HG02981 (cell line): ENCODE data around the gene ARHGEF17.

Experiments
- ATAC-seq: cut with Tn5 transposase; IDR thresholded peaks from one replicate; pipeline ENCODE4 v1.9.1; 2021; ENCODE audit warnings: mild to moderate bottlenecking, moderate library complexity; ENCODE audit not compliant: unreplicated experiment

ARHGEF17 gene

DNA sequence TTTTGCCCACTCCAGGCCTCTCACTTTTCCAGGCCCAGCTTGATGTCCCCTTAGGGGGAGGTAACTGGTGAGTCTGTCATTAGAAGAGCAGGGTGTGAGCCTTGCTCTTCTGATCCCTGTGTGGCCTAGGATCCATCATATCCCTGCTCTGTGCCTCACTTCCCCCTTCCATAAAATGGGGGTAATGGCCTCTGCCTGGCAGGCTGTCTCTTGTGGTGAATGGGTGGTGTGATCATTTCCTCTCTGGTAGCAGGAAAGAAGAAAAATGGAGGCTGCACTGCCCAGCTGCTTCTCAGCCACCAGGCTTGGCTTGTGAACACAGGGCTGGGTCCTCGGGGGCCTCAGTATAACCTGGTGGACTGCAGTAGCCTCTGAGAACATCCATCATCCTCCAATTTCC, 5.6 kb downstream of the ARHGEF17 start:
- ATAC-seq: no peak

DNA sequence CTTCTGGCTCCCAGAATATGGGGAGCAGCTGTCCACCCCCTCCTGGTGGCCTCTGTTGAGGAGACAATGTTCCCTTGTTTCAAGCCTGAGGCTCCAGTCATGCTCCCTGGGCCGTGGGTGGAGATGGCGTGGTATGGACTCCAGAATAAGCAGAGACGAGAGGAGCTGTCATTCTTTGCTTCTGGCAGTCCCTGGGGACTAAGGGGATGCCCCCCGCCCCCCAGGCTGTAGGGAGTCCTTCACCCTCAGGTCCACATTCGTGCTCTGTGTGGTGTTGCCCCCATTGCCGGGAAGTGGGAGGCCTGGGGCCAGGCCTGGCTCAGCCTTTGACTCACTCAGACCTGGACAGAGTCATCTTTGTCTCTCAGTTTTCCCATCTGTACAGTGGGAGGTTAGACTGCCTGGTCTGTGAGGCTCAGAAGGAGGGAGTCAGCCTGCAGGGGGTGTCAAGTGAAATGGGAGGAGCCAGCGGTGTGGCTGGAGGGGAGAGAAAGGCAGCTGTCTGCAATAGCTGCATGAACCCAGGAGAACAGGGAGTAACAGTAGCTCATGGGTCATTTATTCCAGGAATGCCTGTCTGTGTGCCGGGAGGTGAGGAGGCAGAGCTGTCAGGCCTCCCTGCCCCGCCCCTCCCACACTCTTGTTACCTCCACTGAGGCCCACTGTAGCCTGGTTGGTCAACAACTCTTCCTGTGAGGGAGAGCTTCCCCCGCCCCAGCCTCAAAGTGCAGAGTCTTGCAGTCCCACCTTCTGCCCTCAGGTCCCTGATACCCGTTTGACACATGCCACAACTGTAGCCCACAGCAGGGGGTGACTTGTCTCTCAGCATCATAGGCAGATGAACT, 6.3 kb downstream of the ARHGEF17 start:
- ATAC-seq: no peak

DNA sequence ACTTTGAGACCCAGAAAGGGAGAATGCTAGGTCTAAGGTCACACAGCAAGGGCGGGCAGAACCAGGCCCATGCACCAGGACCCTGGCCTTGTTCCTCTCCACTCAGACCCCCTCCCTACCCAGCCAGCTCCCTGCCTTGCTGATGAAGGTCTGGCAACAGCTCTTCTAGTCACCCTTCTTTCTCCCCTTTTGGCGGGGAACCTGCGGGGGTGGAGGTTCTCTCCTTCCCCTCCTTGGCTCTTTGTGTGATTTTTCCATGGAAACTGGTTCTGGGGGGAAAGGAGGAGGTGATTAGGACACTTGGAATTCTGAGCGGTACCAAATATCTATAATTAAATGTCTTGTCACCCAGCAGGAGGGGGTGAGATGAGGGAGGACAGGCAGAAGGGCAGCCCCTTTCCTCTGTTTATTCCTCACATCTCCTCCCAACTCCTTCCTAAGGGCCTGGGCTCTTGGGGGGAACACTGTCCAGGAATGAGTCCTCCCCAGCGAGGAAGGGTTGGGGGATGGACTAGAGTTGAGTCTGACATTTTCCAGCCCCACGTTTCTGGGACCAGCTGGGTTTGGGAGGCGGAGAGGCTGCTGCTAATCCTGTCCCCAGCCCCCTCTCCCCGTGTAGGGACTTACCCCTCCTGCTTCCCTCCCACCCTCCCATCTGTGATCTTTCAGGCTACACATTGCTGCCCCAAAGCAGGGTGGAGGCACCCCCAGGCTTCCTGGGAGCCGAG, 7.4 kb downstream of the ARHGEF17 start:
- ATAC-seq: no peak

DNA sequence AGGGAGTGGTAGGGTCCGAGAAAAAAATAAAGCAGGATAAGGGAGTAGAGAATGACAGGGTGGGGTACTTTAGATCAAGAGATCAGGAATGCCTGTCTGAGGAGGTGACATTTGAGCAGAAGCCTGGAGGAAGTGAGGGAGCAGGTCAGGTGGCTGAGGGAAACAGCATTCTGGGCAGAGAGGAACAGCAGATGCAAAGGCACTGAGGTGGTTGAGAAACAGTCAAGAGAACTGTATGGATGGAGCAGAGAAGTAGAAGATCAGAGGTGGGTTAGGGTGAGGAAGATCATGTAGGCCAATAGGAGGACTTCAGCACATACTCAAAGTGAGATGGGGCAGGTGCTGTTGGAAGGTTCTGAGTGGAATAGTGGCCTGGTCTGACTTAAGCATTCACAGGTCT, 8.3 kb downstream of the ARHGEF17 start:
- no peak for ATAC-seq

DNA sequence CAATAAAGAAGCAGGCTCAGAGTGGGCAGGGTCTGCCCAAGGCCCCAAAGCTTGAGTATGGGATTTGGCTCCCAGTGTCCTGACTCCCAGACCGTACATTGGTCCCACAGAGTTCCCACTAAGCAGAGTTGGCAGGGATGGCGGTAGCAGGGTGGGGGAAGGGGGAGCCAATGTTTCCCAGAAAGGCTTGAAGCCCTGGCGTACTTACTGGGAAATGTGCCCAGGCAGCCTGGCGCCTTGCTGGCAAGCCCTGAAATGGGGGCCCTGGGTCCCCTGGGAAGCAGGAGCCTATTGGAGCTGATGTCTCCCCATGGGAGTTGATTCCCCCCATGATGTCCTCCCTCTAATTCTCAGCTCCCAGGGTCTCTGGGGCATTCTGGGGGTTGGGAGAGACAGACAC, 9.3 kb downstream of the ARHGEF17 start:
- no peak for ATAC-seq

DNA sequence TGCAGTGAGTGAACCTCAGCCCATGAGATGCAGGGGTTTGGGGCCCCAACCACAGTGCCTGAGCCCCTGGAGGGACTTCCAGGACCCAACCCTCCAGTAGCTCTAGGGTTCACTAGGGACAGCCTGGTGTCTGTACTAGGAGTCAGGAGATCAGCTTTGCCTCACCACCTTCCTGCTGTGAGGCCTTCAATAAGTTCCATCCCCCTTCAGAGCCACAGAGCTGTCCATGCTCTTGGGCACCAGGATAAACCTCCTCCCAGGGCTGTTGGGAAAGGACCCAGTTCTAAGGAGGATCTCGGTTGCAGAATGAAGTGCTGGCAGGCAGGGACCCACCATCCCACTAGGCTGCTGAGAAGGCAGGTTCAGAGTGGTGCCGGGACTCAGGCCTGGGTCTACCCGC, 9.7 kb downstream of the ARHGEF17 start:
- no peak for ATAC-seq

DNA sequence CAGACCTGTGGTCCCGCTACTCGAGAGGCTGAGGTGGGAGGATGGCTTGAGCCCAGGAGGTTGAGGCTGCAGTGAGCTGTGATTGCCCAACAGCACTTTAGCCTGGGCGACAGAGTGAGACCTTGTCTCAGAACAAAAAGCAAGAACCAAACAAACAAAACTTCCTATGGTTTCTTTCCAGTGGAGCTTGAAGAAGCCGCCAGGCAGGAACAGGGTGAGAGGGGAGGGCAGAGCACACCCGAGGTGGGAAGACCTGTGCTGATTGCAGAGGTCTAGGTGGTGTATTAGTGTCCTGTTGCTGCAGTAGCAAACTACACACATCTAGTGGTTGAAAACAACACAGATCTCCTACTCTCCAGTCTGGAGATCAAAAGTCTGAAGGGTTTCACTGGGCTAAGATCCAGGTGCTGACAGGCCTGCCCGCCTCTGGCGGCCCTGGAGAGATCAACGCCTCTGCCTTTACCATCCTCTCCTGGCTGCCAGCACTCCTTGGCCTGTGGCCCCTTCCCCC, 10.5 kb downstream of the ARHGEF17 start:
- no peak for ATAC-seq

DNA sequence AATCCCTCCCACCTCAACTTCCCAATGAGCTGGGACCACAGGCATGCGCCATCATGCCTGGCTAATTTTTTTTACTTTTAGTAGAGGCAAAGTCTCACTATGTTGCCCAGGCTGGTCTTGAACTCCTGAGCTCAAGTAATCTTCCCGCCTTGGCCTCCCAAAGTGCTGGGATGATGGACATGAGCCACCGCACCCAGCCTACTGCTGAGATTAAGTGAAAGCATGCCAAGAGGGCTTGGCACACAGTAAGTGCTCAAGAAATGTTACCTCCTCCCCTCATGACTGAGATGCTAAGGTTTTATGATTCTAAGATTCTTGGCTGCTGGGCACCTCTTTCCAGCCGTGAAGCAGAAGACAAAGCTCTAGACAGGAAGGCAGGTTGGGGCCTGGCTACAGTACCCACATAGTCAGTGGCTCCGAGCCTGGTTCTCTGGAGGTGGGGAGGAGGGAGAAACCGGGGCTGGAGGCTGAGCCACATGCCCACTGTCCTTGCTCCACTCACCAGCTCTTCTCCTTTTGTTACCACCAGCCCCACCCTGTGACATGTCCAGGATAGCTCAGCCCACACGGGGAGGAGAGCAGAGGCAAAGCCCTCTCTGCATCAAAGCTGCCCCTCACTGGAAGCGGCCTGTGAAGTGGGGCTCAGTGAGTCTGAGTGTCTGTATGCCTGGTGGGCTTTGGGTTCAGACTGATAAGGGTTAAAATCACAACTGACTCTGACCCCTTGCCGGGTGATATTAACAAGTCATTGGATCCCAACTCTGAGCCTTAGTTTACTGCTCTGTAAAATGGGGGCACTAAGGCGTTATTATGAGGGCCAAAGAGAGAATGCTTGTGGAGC, 12.9 kb downstream of the ARHGEF17 start:
- ATAC-seq: no peak

DNA sequence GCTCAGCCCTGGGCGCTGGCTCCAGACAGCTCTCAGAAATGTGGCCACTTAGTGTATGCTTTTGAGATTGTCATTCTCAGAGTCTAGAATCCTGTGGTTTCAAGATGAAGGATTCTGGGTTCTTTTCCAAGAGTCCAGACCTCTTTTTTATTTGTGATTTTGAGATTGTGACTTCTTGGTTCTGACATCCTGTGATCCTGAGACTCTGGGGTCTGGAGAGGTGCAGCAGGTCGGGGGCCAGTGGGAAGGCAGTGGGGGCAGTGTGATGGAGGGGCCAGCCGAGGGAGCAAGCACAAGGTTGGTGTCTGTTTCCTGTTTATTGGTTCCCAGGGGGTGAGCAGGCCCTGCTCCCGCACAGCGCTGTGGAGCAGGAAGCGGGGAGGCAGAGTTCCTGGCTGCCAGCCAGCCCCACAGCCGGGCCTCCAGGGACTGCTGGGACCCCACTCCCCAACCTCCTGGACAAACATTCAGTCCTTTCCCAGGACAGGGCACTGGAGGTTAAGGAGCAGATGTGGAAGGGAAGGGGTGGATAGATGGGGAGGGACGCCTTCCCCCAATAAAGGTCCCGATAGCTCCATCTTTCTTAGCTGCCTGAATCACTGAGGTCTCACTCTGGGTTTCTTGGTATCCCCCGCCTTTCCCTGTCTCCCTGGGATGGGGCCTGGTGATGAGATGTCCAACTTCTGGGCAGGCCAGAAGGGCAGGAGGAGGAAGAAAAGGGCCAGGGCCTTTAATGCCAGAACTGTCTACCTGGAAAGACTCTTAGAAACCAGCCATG, 13.7 kb downstream of the ARHGEF17 start:
- ATAC-seq: no peak

DNA sequence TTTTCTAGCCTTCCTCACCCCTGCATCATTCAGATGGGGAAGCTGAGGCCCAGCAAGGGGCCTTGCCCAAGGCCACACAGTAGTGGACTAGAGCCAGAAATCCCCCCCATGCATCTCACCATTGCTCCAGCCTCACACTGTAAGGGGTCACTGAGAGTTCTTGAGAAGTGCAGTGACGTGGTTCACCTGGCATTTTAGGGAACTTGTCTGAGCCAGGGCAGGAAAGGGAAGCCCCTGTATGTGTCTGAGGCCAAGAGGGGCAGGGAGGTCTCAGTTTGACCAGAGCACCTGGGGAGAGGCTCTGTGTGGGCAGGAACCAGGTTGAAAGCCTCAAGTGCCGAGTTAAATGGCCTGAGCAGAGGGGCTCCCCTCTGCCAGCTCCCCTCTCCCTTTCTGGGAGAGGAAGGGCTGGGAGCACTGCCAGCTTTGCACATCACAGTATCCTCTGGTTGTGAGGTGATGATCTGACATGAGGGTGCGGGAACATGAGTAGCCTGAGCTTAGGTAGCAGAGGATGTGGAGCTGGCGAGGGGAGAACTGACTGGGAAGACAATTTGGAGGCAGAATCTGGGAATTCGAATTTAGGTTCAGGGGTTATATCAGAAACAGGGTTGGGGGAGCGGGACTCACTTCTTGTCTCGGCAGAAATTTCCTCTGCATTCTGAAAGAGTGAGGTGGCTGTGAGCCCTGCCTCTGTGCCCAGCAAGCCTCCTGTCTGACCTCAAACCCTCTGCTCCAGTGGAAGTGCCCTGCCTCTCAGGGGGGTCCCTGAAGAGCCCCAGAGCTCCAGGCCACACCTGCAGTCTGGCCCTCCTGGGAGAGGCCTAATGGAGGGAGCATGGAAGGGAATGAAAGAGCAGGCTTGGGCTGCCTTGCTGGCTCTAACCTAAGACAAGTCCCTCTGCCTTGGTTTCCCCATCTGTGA, 14.6 kb downstream of the ARHGEF17 start:
- no peak for ATAC-seq

DNA sequence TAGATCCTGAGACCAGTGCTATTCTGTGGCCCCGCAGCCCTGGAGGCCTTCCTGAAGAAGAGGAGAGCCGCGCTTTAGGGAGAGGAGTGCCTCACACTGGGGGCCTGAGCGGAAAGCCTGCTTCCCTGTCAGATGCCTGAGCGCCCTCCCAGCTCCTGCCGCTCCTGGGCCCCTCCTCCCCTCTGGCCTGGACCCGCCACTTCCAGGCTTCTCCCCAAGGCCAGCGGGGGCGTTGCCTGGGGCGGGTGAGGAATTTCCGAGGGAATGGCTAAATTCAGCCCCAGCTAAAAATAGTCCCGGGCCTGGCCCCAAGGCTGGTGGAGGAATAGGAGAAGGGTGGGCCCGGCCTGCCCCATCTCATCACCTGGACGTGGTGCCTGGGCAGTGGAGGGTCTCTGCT, 15.4 kb downstream of the ARHGEF17 start:
- ATAC-seq: no peak

DNA sequence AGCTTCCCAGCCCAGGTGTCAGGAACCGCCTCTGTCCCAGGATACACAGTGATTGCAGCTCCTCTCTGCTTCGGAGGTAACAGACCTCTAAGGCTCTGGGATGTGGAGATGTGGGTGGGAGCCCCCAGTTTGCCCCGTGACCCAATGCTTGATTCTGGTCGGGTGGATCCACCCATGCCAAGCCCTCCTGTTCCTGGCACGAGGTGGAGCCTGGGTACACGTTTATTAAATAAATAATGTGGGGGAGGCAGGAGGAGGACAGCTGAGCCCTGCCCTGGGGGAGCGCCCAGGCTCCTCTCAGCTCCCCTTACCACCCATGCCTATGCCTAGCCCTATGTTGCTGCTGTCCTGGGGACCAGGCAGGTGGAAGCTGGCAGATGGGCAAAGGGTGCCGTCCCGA, 16.0 kb downstream of the ARHGEF17 start:
- ATAC-seq: no peak

DNA sequence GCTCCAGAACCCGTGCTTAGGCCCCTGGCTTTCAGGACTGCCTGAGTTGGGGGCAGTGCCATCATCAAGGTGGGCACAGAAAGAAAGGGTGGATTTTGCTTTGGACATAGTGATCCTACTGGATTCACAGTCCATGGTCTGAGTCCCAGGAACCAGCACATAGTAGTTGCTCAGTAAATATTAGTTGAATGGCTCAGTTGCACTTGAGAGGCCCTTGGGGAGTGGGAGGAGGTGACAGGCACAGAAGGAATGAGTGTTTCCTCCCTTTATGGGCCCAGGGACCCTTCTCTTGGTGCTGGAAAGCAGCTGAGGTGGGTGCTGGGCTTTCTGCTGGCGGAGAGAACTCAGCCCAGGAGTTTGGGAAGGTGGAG, 16.6 kb downstream of the ARHGEF17 start:
- no peak for ATAC-seq

DNA sequence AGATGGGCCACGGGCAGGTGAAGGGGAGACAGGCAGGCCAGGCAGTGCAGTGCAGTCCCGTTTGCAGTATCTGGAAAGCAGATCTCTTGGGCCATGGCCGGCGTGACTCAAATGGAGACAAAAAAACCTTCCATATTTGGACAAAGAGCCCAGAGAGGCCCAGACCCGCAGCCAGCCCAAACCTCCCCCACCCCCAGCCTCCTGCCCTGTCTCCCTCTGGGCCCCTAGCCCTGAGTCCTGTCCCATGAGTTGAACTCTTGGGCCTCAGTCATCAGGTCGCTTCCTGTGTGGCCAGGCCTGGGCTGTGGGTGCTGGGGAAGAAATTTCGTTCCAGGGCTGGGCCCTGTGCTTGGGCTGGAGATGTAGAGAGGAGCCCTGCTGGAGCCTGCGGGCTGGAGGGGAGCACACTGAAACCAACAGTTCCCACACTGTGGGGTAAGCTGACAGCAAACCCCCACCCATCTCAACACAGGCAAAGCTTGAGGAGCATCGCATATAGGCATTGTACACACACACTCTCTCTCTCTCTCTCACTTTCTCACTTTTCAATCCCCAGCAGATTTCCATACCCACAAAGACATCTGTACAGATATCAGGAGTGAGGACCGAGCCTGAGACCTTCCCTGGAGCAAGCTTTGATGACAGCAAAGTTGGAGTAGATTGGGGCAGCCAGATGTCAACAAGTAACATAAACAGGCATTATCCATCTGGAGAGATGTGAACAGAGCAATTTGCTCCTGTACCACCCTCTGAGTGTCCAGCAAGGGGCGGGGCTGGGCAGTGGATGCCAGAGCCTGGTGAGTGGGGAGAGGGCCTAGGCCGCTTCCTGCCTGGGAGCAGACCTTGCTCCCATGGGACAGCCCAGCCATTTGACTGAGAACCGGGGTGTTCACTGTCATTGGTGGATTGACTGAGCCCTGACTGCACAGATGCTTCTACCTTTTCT, 17.2 kb downstream of the ARHGEF17 start:
- peak; percentile 58 for ATAC-seq

DNA sequence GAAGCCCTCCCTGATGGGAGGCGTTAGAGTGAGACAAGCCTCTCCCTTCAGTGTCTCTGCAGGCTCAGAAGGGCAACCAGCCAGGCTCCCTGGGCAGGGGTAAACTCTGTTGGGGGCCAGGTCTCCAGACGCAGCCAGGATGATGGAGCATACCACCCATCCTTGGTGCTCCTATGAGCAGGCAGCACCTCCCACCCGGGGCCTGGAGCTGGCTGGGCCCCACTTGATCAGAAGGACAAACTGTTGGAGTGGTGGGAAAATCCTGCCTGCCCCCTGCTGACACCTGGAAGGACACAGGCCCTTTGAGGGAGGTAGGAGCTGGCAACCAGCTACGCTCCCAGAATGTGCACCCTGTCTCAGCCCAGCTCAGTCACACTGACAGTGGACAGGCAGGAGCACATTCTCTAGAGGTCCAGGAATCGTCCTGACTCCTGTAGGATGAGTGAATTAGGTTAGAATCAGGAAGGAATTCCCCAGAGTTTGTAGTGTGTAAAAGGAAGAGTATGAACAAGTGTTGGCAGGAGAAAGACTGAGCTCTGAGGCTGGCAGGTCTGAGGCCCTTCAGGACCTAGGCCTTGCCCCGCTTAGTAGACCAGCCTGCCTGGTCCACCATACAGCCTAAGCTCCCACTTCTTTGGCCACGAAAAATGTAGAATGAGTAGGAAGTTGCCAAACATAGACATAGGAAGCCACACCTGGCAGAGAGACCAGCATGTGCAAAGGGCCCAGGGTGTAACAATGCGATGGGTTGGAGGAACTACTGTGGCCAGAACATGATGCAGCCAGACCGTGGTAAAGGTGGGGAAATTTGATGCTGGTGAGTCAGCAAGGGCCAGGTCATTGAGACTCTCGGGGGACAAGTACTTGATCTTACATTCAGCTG, 19.1 kb downstream of the ARHGEF17 start:
- no peak for ATAC-seq

DNA sequence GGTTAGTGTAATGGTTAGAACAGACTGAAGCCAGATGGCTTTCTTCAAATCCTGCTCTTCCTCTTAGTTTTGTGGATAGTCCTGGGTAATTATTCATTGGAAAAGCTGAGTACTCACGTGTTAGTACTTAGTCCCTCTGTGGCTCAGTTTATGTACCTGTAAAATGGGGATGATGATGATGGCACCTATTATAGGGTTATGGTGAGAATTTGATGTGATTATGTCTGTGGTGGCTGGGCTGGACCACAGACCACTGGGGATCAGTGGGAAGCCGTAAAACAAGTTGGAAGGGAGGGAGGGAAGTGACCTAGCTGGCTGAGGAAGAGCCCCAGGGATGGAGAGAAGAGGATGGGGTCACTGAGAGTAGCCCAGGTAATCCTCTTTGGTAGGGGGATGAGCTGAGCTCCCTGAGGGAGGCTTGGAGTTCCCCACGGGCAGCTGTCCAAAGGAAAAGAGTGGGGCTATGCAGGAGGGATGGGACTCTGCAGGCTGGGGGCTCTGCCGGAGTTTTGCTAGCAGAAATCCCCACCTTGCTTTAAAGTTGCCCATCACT, 19.8 kb downstream of the ARHGEF17 start:
- no peak for ATAC-seq

DNA sequence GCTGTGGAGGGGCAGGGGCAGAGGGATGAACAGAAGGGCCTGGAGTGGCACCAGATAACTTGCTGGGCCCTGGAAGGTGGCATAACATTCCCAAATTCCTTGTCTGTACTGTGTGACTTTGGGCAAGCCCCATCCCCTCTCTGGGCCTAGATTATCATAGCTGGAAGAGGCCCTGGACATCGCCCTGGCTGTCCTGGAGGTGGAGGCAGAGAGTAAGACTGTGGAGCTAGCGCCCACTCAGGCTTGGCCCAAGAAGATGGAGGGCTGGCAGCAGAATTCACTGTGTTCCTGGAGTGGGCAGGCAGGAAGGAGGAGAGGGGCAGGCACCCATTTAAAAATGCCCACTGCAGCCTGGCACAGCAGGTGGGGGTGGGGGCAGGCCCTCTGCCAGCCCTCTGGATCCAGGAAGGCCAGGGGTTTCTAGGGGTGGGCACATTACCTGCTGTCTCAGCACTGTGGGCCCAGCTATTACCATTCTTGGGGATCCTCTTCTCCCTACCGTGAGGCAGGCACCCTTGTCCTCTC, 22.6 kb downstream of the ARHGEF17 start:
- ATAC-seq: no peak
